ENCODE results near the gene GALNT9. TPM values are rescaled to one million over a fixed set of nuclear protein-coding genes. Genes with fewer than 3 reads are reported as not detected.

GALNT9 gene
- total and polyA plus RNA-seq, 8 donors, result 0.17 to 5.0 (median 2.8) TPM; not detected in 1

GRCh38 chr12:132219323-132219722 is 110.1 kb downstream of the GALNT9 start:
- Histone ChIP-seq H3K27me3 (peaks cover 0 to 64% of the 10 kb centered on the region in 2 donors), H3K4me1 (no peaks in the 10 kb centered on the region), H3K36me3 (no peaks in the 10 kb centered on the region), H3K4me3 (no peak overlapping the region), H3K27ac (no peak overlapping the region), H3K9me3 (no peaks in the 10 kb centered on the region)
- peak in 1 of 4 donors; percentile 57 for DNase-seq
- TF ChIP-seq, protein P1, sequence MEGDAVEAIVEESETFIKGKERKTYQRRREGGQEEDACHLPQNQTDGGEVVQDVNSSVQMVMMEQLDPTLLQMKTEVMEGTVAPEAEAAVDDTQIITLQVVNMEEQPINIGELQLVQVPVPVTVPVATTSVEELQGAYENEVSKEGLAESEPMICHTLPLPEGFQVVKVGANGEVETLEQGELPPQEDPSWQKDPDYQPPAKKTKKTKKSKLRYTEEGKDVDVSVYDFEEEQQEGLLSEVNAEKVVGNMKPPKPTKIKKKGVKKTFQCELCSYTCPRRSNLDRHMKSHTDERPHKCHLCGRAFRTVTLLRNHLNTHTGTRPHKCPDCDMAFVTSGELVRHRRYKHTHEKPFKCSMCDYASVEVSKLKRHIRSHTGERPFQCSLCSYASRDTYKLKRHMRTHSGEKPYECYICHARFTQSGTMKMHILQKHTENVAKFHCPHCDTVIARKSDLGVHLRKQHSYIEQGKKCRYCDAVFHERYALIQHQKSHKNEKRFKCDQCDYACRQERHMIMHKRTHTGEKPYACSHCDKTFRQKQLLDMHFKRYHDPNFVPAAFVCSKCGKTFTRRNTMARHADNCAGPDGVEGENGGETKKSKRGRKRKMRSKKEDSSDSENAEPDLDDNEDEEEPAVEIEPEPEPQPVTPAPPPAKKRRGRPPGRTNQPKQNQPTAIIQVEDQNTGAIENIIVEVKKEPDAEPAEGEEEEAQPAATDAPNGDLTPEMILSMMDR (IDR thresholded peaks at IDR 0.05), result no peak
- no peak for ATAC-seq
- intact Hi-C loops (cut with DNase I), result no loop called here

GRCh38 chr12:132218915-132219314 is 110.5 kb downstream of the GALNT9 start:
- intact Hi-C loops (cut with DNase I), result no loop called here
- TF ChIP-seq, protein P1 (IDR thresholded peaks at IDR 0.05), result peak in 1 of 2 donors; percentile 14
- peak in 1 of 4 donors; percentile 47 for DNase-seq
- no peak overlapping the region for H3K27ac ChIP-seq
- H3K36me3 ChIP-seq, result no peaks in the 10 kb centered on the region
- H3K9me3 ChIP-seq, result no peaks in the 10 kb centered on the region
- no peak overlapping the region for H3K4me3 ChIP-seq
- H3K27me3 ChIP-seq, result peaks cover 0 to 66% of the 10 kb centered on the region in 2 donors
- H3K4me1 ChIP-seq, result no peaks in the 10 kb centered on the region
- peak; percentile 24 for ATAC-seq

DNA sequence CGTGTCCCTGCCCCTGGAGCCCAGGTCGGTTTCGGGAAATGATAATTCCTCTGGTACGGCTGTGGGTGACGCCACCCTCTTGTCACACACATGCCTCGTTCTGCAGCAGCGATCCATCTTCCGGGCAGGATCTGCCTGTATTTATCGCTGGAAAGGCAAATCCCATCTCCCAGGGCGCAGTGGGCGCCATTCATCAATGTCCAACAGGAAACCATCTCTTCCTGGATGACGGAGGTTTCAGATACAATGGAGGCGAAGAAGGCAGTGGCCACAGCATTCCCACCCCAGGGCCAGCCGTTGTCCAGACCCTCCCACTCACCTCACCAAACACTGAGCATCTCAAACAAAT is 110.9 kb downstream of the GALNT9 start:
- Histone ChIP-seq H3K36me3 (no peaks in the 10 kb centered on the region), H3K4me1 (no peaks in the 10 kb centered on the region), H3K4me3 (no peak overlapping the region), H3K9me3 (no peaks in the 10 kb centered on the region), H3K27me3 (peaks cover 0 to 66% of the 10 kb centered on the region in 2 donors), H3K27ac (no peak overlapping the region)
- DNase-seq, result peak in 1 of 4 donors; percentile 48
- ATAC-seq, result no peak
- intact Hi-C loops (cut with DNase I), result no loop called here
- TF ChIP-seq, protein P1 (IDR thresholded peaks at IDR 0.05), result no peak

DNA sequence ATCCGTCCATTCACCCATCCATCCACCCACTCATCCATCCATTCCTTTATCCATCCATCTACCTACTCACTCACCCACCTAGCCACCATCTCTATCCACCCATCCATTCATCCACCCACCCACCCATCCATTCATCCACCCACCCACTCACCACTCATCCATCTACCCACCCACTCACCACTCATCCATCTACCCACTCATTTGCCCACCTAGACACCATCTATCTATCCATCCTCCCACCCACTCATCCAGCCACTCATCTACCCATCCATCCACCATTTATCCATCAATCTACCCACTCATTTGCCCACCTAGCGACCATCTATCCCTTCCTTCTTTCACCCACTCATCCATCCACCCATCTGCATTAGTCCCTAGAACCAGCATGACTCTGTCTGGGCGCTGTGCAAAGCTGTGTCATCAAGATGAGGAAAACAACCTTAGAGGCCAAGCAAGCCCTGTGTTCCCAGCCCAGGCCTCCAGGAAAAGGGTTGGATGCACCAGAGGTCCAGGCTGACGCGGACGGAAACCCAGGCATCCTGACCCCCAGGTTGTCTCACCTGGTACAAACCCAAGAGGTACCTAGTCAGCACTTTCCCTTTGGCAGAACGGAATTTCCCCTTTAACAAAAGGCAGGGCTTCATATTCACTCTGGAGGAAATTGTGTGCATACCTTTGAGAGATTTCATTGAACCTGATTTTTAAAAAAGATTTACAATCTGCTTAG is 111.4 kb downstream of the GALNT9 start:
- Histone ChIP-seq H3K9me3 (no peaks in the 10 kb centered on the region), H3K27me3 (peaks cover 0 to 66% of the 10 kb centered on the region in 2 donors)

DNA sequence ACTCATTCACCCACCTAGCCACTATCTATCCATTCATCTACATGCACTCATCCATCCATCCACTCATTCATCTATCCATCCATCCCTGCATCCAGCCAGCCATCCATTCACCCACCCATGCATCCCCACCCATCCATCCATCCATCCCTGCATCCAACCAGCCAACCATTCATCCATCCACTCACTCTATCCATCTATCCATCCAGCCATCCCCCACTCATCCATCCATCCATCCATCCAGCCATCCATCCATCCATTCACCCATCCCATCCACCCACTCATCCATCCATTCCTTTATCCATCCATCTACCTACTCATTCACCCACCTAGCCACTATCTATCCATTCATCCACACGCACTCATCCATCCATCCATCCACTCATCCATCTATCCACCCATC is 112.0 kb downstream of the GALNT9 start:
- H3K36me3 ChIP-seq, result no peaks in the 10 kb centered on the region
- H3K9me3 ChIP-seq, result no peaks in the 10 kb centered on the region
- H3K27me3 ChIP-seq, result peaks cover 0 to 66% of the 10 kb centered on the region in 2 donors
- H3K27ac ChIP-seq, result no peak overlapping the region
- TF ChIP-seq, protein P1 (IDR thresholded peaks at IDR 0.05), result no peak
- intact Hi-C loops (cut with DNase I), result no loop called here
- H3K4me1 ChIP-seq, result no peaks in the 10 kb centered on the region
- ATAC-seq, result no peak
- no peak for DNase-seq
- H3K4me3 ChIP-seq, result no peak overlapping the region

More for the DNA sequence above, 111.4 kb downstream of the GALNT9 start:
- ATAC-seq (no peak), DNase-seq (peak in 1 of 4 donors; percentile 18)
- TF ChIP-seq, protein P1 (IDR thresholded peaks at IDR 0.05), result no peak
- Histone ChIP-seq H3K4me1 (no peaks in the 10 kb centered on the region), H3K36me3 (no peaks in the 10 kb centered on the region), H3K4me3 (no peak overlapping the region), H3K27ac (no peak overlapping the region)
- intact Hi-C loops (cut with DNase I), result no loop called here

Data from left lung (tissue), 10 donors.